DLD1 (cell line): ENCODE data around the gene FMN2.
"Not testable (repeated sequence)": the region's sequence is repeated elsewhere in the genome, so short reads cannot be mapped to it uniquely, and the experiment has no call there.

Source experiments
- in situ Hi-C: cut with HindIII; loops from 2 replicates; pipeline ENCODE4 v1.10.0; 2017; ENCODE audit warnings: low sequenced_read_pairs

The FMN2 gene

GRCh38 chr1:240295811-240296210 is 204.1 kb downstream of the FMN2 start:
- in situ Hi-C loops: no loop called here

- in situ Hi-C loops: no loop called here
Observed at GRCh38 chr1:240304466-240304865, 212.8 kb downstream of the FMN2 start.

- in situ Hi-C loops: no loop called here
Observed at GRCh38 chr1:240306673-240307072, 215.0 kb downstream of the FMN2 start.

GRCh38 chr1:240308096-240308495 is 216.4 kb downstream of the FMN2 start:
- in situ Hi-C loops: no loop called here

GRCh38 chr1:240309769-240310168 is 218.1 kb downstream of the FMN2 start:
- in situ Hi-C loops: no loop called here

GRCh38 chr1:240310226-240310925 is 218.7 kb downstream of the FMN2 start:
- in situ Hi-C loops: no loop called here

GRCh38 chr1:240312872-240313271 is 221.2 kb downstream of the FMN2 start:
- in situ Hi-C loops: no loop called here

GRCh38 chr1:240314845-240315801 is 223.4 kb downstream of the FMN2 start:
- in situ Hi-C loops: no loop called here

- in situ Hi-C loops: no loop called here
Observed at GRCh38 chr1:240319998-240320397, 228.3 kb downstream of the FMN2 start.

- in situ Hi-C loops: no loop called here
Observed at GRCh38 chr1:240320659-240321058, 229.0 kb downstream of the FMN2 start.

GRCh38 chr1:240322943-240323342 is 231.3 kb downstream of the FMN2 start:
- in situ Hi-C loops: no loop called here

GRCh38 chr1:240328382-240328781 is 236.7 kb downstream of the FMN2 start:
- in situ Hi-C loops: not testable (repeated sequence)

GRCh38 chr1:240329443-240329842 is 237.8 kb downstream of the FMN2 start:
- in situ Hi-C loops: no loop called here

- in situ Hi-C loops: no loop called here
Observed at GRCh38 chr1:240332672-240333071, 241.0 kb downstream of the FMN2 start.

- in situ Hi-C loops: no loop called here
Observed at GRCh38 chr1:240337781-240338180, 246.1 kb downstream of the FMN2 start.

- in situ Hi-C loops: no loop called here
Observed at GRCh38 chr1:240338837-240339236, 247.2 kb downstream of the FMN2 start.

GRCh38 chr1:240341365-240342250 is 249.9 kb downstream of the FMN2 start:
- in situ Hi-C loops: no loop called here

GRCh38 chr1:240342251-240342625 is 250.6 kb downstream of the FMN2 start:
- in situ Hi-C loops: no loop called here

GRCh38 chr1:240343045-240343444 is 251.4 kb downstream of the FMN2 start:
- in situ Hi-C loops: no loop called here

GRCh38 chr1:240343966-240344365 is 252.3 kb downstream of the FMN2 start:
- in situ Hi-C loops: no loop called here

- in situ Hi-C loops: no loop called here
Observed at GRCh38 chr1:240344918-240345317, 253.2 kb downstream of the FMN2 start.
